HG03095 (cell line): Measurements from ENCODE around the gene KRT71.
"Not testable (repeated sequence)": the region's sequence is repeated elsewhere in the genome, so short reads cannot be mapped to it uniquely, and the experiment has no call there.

Source experiments
- ATAC-seq: cut with Tn5 transposase; IDR thresholded peaks from one replicate; pipeline ENCODE4 v1.9.1; 2021; ENCODE audit warnings: moderate library complexity; ENCODE audit not compliant: unreplicated experiment

KRT71 gene

DNA sequence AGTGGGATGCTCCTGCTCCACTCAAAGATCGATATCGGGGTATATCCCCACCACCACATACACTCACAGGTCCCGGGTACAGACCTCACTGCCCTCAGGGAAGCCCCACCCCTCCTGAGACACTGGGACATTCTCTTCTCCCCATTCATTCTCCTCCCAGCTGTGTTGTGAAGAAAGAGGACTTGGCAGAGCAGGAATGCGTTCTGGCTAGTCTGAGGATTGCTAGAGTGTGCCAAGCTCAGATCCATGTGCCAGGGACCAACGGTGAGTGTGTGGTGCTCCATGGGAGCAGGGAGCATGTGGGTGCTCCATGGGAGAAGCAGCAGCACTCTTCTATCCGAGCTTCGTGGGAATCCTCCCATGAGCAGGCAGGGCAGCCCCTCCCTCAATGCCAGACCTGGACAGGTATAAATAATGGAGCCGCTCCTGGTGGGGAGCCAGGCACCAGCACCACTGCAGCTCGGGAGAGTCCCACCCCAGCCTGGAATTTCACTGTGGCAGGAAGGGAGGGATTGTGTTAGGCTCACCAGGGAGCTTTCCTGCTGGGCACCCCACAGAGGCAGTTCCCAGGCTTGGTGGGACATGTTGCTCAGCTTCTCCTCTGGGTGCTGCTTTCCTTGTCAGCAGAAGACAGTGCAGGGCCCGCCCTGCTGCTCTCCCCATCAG is 30.5 kb downstream of the KRT71 start:
- no peak for ATAC-seq

DNA sequence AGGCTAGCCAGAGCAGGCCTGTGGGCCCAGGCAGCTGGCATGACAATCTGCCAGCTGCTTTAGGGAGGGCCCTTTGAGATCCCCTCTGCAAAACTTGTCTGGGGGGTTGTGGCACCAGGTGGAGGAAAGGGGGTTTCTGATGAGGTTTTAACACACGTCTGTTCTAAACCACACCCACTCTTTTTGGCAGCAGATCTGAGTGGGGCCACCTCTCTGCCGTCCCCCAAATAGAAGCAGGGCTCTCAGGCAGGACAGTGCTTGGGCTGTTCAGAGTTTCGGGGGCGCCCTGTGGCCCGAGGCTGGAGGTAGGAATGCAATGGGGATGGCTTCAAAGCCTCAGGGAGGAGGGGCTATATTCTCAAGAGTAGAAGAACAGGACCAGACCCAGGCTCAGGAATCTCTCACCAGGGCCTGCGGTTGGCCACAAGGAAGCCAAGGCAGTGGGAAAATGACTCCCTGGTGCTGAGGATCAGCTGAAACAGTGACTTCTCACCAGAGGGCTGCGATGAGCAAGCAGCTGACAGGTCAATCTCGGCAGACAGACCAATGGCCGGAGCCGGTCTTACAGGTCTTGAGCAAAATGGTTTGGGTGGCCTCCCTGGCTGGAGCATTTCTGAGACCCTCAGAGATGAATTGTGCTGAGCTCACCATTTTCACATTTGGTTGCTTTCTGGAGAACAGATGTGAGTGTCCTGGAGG is 31.2 kb downstream of the KRT71 start:
- ATAC-seq: no peak

DNA sequence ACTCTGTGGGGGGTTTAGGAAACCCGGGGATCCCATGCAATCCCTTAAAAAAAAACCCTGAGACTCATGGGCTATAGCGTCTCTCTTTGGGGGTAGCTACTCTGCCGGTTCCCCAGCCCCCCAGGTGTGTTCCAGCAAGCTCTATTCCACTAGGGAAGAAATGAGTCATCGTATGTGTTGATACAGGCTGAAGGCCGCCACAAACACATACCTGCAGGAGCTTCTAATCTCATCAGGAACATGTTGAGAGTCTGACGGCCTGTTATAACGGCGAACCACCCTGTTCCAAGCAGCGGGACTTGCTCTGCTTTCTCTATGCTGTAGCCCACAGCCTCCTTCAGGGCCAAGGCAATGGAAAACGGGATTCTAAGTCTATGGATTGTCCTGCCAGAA is 31.8 kb downstream of the KRT71 start:
- ATAC-seq: no peak

DNA sequence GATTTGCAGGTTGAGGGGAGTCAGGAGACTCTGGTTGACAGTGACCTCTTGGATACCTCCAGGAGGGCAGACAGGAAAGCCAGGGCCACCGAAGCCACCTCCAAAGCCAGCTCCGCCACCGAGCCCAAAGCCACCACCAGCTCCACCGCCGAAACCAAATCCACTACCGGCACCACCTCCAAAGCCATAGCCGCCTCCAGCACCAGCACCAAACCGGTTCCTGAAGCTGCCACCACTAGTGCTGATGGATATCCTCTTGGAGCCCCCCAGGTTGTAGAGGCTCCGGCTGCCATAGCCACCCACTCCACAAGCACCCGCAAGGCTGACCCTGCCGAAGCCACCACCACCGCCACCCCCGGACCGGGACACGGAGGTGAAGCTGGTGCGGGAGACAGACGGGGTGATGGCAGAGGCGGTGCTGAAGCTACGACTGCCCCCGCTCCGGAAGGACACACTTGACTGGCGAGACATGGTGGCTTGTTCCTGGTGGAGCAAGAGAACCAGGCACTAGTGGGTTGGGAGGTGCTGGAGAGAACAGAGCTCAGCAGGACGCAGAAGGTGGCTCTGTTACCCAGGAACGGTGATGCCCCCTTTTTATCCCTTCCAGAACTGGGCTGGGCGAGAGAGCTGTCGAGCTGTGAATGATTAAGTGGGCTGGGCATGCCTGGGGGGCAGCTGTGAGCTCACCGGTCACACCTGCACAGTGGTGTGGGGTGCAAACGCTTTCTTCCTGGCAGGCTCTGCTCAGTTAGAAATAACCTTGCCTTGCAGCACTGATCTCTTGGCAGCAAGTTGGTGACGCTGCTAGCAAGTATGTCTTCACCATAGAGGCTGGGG is 32.9 kb downstream of the KRT71 start, which contains the start of gene KRT5:
KRT5 (minus strand) TSS at position 569 of the 837 bp plus-strand sequence; CDS start at position 471, 98 bp downstream.
- no peak for ATAC-seq

DNA sequence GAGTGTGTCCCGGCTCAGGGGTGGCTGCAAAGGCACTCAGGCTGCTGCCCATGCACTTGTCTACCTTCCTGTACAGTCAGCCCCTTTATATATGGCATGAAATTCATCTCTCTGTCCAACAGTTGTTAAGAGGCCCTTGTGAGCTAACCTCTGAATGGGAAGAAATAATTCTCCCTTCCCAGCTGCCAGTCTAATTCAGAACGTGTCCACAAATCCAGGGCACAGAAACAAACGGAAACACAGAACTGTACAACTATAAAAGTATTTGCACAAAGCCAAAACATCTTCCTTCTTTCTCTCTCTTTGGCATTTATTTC is 33.6 kb downstream of the KRT71 start:
- no peak for ATAC-seq

DNA sequence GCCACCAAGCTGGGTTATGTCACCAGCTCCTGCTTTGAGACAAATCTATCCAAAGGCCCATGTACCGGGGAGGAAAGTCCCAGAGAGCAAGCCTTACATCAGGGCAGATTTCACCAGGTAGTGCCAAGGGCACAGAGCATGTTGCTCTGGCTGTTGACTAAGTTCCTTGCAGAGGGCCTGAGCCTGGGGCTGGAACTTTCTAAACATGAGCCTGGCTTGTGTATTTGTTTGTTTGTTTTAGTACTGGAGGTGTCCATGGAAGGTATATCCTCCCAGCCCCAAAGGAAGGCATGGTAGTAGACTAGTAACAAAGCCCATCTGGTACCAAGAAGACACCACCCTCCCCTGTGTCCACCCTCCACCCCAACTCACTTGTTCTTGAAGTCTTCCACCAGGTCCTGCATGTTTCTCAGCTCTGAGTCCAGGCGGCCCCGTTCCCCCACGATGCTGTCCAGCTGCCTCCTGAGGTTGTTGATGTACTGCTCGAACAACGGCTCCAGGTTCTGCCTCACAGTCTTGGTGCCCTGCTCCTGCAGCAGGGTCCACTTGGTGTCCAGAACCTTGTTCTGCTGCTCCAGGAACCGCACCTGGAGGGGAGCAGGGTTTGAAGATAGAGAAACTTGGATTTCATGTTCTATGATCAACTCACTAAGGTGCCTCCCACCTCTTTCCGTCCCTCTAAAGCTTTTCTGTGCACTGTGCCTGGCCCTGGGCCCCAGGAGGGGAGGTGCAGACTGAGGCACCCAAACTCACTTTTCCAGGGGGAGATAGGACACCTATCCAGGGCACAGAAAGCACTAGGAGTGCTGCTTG is 34.2 kb downstream of the KRT71 start:
- ATAC-seq: no peak

DNA sequence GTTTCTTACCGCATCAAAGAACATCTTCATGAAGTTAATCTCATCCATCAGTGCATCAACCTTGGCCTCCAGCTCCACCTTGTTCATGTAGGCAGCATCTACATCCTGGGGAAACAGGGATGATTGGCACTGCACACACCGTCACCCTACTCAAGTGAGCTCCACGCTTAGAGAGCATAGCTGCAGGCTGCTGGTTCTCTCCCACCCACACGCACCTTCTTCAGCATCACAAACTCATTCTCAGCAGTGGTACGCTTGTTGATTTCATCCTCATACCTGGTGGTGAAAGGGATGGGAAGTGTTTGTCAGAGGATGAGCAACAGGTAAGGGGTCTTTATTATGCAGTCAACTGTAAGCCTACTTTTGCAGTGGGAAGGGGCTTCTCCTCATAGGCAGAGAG is 35.1 kb downstream of the KRT71 start:
- ATAC-seq: no peak

DNA sequence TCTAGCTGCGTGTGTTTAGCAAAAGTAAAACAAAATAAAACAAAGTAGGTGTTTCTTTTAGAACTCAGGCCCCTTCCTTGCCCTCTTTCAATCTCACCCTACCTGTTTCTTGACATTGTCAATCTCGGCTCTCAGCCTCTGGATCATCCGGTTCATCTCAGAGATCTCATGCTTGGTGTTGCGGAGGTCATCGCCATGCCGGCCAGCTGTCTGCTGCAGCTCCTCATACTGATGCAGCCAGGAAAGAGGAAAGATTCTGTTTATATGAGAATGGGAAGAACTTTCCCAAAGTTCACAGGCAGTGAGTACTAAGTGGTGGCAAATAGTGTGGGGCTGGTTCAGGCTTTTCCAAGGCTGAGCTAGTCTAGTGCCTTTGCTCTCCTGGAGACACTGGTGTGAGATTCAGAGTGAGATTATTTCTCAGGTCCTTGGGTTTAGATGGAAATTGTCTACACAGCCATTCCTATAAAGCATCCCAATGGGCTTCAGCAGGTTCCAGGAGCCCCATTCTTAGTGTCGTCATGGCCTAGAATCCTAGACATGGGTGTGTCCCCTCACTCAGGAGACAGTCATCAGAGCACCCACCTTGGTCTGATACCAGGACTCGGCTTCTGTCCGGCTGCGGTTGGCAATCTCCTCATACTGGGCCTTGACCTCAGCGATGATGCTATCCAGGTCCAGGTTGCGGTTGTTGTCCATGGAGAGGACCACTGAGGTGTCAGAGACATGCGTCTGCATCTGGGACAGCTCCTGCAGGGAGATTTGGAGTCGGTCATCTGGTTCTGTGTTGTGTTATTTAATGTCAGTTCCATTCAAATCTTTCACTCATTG is 35.7 kb downstream of the KRT71 start:
- ATAC-seq: no peak

DNA sequence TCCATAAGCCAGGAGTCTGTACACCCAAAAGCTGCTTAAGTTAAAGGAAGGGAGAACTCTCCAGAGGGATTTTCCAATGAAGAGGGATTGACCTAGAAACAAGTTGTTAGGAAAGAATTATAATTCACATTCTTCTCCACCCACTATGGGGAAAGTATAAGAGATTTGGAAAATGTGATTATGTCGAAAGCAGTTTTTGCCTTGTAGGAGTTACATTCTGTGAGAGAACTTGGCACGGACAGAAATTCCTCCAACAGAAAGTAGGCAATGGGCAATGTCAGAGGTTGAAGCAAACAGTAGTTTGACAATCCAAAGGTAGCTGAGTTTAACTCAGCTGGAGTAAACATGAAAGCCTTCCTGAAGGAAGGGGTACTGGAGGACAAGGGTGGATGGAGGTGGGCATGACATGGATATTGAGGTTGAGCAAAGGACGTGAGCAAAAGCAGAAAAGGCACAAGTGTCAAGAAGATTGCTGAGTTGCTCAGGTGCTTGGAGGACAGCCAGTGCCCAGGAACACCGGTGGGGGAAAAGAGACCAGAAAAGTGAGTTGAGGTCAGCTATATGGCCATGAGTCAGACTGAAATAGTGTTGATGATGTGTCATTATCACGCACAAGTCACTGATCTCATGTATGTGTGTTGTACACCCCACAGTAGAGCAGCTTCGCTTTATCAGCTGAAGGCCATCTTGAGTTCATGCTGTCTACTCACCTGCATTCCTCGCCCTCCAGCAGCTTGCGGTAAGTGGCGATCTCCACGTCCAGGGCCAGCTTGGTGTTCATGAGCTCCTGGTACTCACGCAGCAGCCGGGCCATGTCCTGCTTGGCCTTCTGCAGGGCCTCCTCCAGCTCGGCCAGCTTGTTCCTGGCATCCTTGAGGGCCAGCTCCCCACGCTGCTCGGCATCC is 36.8 kb downstream of the KRT71 start:
- no peak for ATAC-seq

DNA sequence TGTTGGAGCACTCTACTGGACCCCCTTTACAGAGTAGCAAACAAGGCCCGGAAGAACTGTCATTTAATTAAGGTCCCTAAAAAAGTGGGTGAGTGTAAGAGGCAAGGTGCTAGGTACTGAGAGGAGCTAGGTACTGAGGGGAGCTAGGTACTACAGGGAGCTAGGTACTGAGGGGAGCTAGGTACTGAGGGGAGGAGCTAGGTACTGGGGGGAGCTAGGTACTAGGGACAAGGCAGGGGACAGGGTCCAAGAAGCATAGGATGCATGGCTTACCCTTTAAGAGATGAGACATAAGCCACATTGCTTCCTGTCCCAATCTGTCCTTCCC is 37.7 kb downstream of the KRT71 start:
- no peak for ATAC-seq

DNA sequence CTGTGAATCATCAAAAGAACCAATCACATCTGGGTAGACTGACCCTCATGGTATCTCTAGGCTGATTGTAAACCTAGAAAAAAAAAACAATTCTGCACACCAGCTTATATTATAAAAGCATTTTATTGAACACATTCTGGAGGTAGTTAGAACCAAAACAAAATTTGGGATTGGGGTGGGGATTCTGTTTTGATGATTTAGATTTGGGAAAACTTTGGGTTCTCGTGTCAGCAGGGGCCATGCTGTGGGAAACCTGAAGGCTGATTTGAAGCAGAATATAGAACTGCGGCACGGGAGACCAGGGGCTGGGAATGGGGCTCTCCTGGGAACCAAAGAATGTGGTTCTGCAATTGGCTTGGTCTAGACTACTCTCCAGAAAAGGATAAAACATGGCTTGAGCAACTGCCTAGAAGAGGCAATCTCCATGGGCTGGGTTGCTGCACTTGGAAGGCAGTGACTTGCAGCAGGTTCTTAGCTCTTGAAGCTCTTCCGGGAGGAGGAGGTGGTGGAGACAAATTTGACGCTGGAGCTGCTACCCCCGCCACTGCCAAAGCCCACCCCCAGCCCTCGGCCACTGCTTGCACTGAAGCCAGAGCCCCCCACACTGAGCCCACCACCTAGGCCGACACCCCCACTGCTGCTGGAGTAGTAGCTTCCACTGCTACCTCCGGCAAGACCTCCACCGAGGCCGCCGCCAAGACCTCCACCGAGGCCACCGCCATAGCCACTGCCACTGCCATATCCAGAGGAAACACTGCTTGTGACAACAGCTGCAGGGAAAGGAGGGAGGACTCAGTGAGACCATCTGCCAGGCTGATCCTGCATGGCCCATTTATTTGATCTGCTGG is 38.2 kb downstream of the KRT71 start:
- ATAC-seq: no peak

DNA sequence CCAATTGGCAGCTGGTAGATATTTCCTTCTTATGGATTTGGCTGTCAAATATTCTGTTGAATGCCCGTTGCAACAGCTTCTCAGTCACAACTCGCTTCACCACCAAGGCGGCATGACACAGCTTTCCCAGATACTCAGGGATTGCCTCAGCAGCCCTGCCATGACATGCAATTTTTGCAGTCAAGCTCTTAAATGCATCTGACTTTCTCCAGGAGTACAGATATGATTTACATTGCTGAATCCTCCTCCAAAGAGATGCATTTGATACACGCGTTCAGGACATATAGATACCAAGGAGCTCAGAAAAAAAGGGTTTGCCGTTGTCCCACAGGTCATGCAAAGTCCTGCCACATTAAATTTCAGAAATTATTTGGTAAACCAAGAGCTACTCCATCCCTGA is 39.2 kb downstream of the KRT71 start:
- ATAC-seq: no peak

DNA sequence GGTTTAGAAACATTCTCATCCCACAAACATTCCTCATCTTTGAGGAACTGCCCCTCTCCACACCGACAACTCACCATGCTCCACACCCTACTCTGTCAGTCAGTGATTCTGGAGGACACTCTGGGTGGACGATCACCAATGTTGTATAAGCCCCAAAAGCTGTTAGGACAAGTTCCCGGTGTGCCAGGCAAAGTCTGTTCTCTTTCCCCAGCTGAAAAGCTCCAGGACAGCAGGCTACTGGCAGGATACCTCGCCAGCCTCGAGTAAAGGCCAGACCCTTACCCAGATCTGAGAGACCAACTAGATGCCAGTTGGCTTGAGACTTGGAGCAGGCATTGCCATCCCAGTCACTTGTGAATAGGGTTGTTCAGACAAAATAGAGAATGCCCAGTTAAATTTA is 44.7 kb downstream of the KRT71 start:
- ATAC-seq: no peak

DNA sequence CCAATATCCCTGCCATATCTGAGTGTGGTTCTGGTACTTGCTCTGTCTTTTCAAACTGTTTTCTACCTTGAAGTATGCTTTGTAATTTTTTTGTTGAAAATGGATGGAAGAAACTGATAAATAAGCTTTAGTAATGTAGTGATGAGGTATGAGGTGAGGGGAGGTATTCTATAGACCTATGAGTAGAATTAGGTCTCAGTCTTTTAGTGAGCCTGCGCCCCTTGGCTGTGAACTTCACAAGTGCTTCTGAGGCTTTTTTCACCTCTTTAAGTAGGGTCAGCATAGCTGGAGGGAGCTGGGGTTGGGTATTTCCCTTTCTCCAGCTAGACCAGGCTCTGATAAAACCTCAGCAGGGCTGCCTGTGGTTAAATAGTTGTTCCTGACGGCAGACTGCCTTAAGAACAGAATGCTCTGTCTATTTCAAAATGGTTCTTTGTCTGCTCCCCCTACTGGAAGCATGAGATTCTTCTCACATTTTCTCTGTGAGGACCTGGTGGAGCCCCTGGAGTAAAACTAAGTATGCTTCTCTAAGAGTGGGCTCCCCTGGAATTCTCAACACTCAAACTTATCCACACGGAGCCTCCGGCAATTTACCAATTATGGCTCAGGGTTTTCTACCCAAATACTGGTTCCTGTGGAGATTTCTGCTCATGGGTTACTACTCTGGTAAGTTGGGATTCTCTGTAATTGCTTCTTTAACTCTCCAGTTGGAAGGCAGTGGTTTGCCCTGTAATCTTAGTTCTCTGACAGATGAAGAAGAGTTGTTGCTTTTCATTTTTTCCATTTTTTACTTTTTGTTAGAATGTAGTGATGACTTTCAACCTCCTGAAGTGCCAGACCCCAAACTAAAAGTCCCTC is 45.9 kb downstream of the KRT71 start:
- no peak for ATAC-seq

DNA sequence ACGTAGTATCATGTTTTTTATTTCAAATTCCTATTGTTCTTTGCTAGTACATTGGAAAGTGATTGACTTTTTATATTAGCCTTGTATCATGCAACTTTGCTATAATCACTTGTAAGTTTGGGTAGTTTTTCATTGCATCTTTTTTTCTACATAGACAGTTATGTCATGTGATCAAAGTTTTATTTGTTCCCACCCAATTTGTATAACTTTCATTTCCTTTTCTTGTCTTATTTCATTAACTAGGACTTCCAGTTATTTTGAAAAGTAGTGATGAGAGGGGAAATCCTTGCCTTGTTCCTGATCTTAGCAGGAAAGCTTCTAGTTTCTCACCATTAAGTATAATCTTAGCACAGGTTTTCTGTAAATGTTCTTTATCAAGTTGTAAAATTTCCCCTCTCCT is 50.1 kb downstream of the KRT71 start:
- no peak for ATAC-seq

DNA sequence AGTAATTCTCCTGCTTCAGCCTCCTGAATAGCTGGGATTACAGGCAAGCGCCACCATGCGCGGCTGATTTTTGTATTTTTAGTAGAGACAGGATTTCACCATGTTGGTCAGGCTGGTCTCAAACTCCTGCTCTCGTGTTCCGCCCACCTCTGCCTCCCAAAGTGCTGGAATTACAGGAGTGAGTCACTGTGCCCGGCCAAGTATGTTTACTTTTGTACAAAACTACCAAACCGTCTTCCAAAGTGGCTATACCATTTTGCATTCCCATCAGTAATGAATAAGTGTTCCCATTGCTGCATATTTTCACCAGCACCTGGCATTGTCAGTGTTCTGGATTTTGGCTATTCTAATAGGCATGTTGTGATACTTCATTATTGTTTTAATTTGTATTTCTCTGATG is 51.5 kb downstream of the KRT71 start:
- ATAC-seq: no peak

DNA sequence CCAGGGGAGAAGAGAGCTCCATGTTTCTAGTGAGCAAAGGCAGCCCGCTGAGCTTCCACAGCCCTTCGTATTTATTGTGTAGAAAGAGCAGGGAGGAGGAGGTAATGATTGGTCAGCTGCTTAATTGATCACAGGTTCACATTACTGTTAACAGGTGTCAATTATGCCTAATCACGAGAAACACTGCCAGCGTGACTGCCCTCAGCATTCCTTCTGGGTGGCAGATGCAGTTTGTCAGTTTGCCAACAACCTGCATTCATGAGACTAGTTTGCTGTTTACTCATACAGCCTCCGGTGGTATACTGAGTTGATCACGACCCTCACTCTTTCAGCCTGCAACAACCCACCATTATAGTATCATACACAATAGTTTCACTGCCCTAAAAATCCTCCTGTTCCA is 52.4 kb downstream of the KRT71 start:
- not testable (repeated sequence) for ATAC-seq
